GM19468 (cell line): Measurements from ENCODE around the gene RPLP2.

Experiments
- ATAC-seq: cut with Tn5 transposase; IDR thresholded peaks from one replicate; pipeline ENCODE4 v1.9.1; 2021; ENCODE audit warnings: mild to moderate bottlenecking, moderate library complexity, moderate number of reproducible peaks; ENCODE audit not compliant: unreplicated experiment; ENCODE audit errors: extremely low read depth

Gene RPLP2

GRCh38 chr11:833114-833791, 23.5 kb downstream of the RPLP2 start:
- no peak for ATAC-seq

- no peak for ATAC-seq
These were observed 24.1 kb downstream of the RPLP2 start for GRCh38 chr11:833849-834311.

GRCh38 chr11:834371-835316, 24.9 kb downstream of the RPLP2 start:
- no peak for ATAC-seq

GRCh38 chr11:836274-836673, 26.5 kb downstream of the RPLP2 start:
- no peak for ATAC-seq

- no peak for ATAC-seq
These were observed 26.9 kb downstream of the RPLP2 start for GRCh38 chr11:836700-837099.

GRCh38 chr11:837189-837989, 27.6 kb downstream of the RPLP2 start:
- no peak for ATAC-seq

GRCh38 chr11:837990-838307, 28.2 kb downstream of the RPLP2 start:
- no peak for ATAC-seq

GRCh38 chr11:838441-839279, 28.9 kb downstream of the RPLP2 start:
- ATAC-seq = no peak

- no peak for ATAC-seq
These were observed 29.5 kb downstream of the RPLP2 start for GRCh38 chr11:839280-839623.

- ATAC-seq = no peak
These were observed 30.3 kb downstream of the RPLP2 start for GRCh38 chr11:839875-840617.

- ATAC-seq = no peak
These were observed 32.2 kb downstream of the RPLP2 start for GRCh38 chr11:841981-842369.

GRCh38 chr11:842370-843002, 32.7 kb downstream of the RPLP2 start, which contains the start of the genes POLR2L and TSPAN4:
Gene POLR2L (minus strand): TSS chr11:842529. CDS start chr11:842508, 21 bp downstream.
Gene TSPAN4 (plus strand): TSS chr11:842852. CDS start chr11:850305, 7,453 bp downstream.
- peak; percentile 23 for ATAC-seq

GRCh38 chr11:843086-843734, 33.4 kb downstream of the RPLP2 start:
- ATAC-seq = no peak

- no peak for ATAC-seq
These were observed 34.3 kb downstream of the RPLP2 start for GRCh38 chr11:843818-844692.

- no peak for ATAC-seq
These were observed 35.2 kb downstream of the RPLP2 start for GRCh38 chr11:844693-845644.

- no peak for ATAC-seq
These were observed 36.2 kb downstream of the RPLP2 start for GRCh38 chr11:845872-846495.
